ENCODE results near the gene ZNF3.
"Not testable (repeated sequence)": the region's sequence is repeated elsewhere in the genome, so short reads cannot be mapped to it uniquely, and the experiment has no call there.

The ZNF3 gene

GRCh38 chr7:100081535-100082102 is at the start of gene ZNF3:
ZNF3 (minus strand) TSS chr7:100081723; CDS start chr7:100077357, 4,366 bp downstream.
- H3K9ac ChIP-seq (ENCODE audit: insufficient read length, low read depth), result peak within 1 kb of the TSS; percentile 95
- no peaks in the 10 kb centered on the region; the same call in 1 of the 2 replicates for H3K9me3 ChIP-seq (ENCODE audit: insufficient read depth, low read length)
- no peak for TF ChIP-seq YY1 (IDR thresholded peaks at IDR 0.05; ENCODE audit: insufficient read depth, insufficient read length)
- TF ChIP-seq ZNF274 (IDR thresholded peaks at IDR 0.05; ENCODE audit: low read depth, low read length), result no peak
- no peak for TF ChIP-seq SUZ12 (IDR thresholded peaks at IDR 0.05; ENCODE audit: extremely low read depth, insufficient read depth, insufficient read length)
- DNase-seq (ENCODE audit: low read depth, low spot score), result peak; percentile 98
- peaks cover 3% of the 10 kb centered on the region for H3K4me1 ChIP-seq (ENCODE audit: insufficient read depth, insufficient read length)
- H3K27me3 ChIP-seq (ENCODE audit: insufficient read depth, insufficient read length), result no peaks in the 10 kb centered on the region
- peaks cover 32% of the 10 kb centered on the region for H3K36me3 ChIP-seq (ENCODE audit: insufficient read depth, insufficient read length, low read length)
- H3K4me3 ChIP-seq (ENCODE audit: insufficient read length, low read depth), result peak within 1 kb of the TSS; percentile 95

- H3K9ac ChIP-seq (ENCODE audit: insufficient read length, low read depth), result no peak overlapping the region
- no peak for DNase-seq (ENCODE audit: low read depth, low spot score)
Measured at GRCh38 chr7:100130608-100131453, 49.3 kb upstream of the ZNF3 start.

GRCh38 chr7:100130220-100130607 is 48.7 kb upstream of the ZNF3 start:
- not testable (repeated sequence) for DNase-seq (ENCODE audit: low read depth, low spot score); H3K36me3 ChIP-seq (ENCODE audit: insufficient read depth, insufficient read length, low read length); H3K9ac ChIP-seq (ENCODE audit: insufficient read length, low read depth); H3K4me3 ChIP-seq (ENCODE audit: insufficient read length, low read depth); H3K4me1 ChIP-seq (ENCODE audit: insufficient read depth, insufficient read length); H3K9me3 ChIP-seq (ENCODE audit: insufficient read depth, low read length)
- H3K27me3 ChIP-seq (ENCODE audit: insufficient read depth, insufficient read length), result peaks cover 20% of the 10 kb centered on the region

More at GRCh38 chr7:100130608-100131453, 49.3 kb upstream of the ZNF3 start:
- Histone ChIP-seq H3K9me3 (ENCODE audit: insufficient read depth, low read length) (no peaks in the 10 kb centered on the region), H3K36me3 (ENCODE audit: insufficient read depth, insufficient read length, low read length) (no peaks in the 10 kb centered on the region), H3K4me3 (ENCODE audit: insufficient read length, low read depth) (no peak overlapping the region), H3K4me1 (ENCODE audit: insufficient read depth, insufficient read length) (no peaks in the 10 kb centered on the region), H3K27me3 (ENCODE audit: insufficient read depth, insufficient read length) (peaks cover 20% of the 10 kb centered on the region)
- TF ChIP-seq YY1 (IDR thresholded peaks at IDR 0.05; ENCODE audit: insufficient read depth, insufficient read length), result no peak
- TF ChIP-seq ZNF274 (IDR thresholded peaks at IDR 0.05; ENCODE audit: low read depth, low read length), result no peak

- no peak overlapping the region for H3K4me3 ChIP-seq (ENCODE audit: insufficient read length, low read depth)
- TF ChIP-seq SUZ12 (IDR thresholded peaks at IDR 0.05; ENCODE audit: extremely low read depth, insufficient read depth, insufficient read length), result no peak
- TF ChIP-seq YY1 (IDR thresholded peaks at IDR 0.05; ENCODE audit: insufficient read depth, insufficient read length), result no peak
- TF ChIP-seq ZNF274 (IDR thresholded peaks at IDR 0.05; ENCODE audit: low read depth, low read length), result no peak
- no peaks in the 10 kb centered on the region for H3K9me3 ChIP-seq (ENCODE audit: insufficient read depth, low read length)
- no peak overlapping the region for H3K9ac ChIP-seq (ENCODE audit: insufficient read length, low read depth)
- peaks cover 20% of the 10 kb centered on the region for H3K27me3 ChIP-seq (ENCODE audit: insufficient read depth, insufficient read length)
- peaks cover 10% of the 10 kb centered on the region for H3K36me3 ChIP-seq (ENCODE audit: insufficient read depth, insufficient read length, low read length)
- peaks cover 7% of the 10 kb centered on the region for H3K4me1 ChIP-seq (ENCODE audit: insufficient read depth, insufficient read length)
- DNase-seq (ENCODE audit: low read depth, low spot score), result no peak
Measured at GRCh38 chr7:100128637-100128963, 47.1 kb upstream of the ZNF3 start.

GRCh38 chr7:100127866-100128636 is 46.5 kb upstream of the ZNF3 start:
- Histone ChIP-seq H3K4me1 (ENCODE audit: insufficient read depth, insufficient read length) (peaks cover 7% of the 10 kb centered on the region), H3K27me3 (ENCODE audit: insufficient read depth, insufficient read length) (peaks cover 20% of the 10 kb centered on the region)
- TF ChIP-seq SUZ12 (IDR thresholded peaks at IDR 0.05; ENCODE audit: extremely low read depth, insufficient read depth, insufficient read length) (no peak), YY1 (IDR thresholded peaks at IDR 0.05; ENCODE audit: insufficient read depth, insufficient read length) (no peak), ZNF274 (IDR thresholded peaks at IDR 0.05; ENCODE audit: low read depth, low read length) (no peak)

GRCh38 chr7:100126931-100127865 is 45.7 kb upstream of the ZNF3 start, which contains the start of gene MBLAC1:
MBLAC1 (plus strand) TSS chr7:100126967; CDS start chr7:100127396, 429 bp downstream.
- no peaks in the 10 kb centered on the region for H3K9me3 ChIP-seq (ENCODE audit: insufficient read depth, low read length)
- H3K9ac ChIP-seq (ENCODE audit: insufficient read length, low read depth), result peak within 1 kb of the TSS; percentile 95
- peak within 1 kb of the TSS; percentile 82 for H3K4me3 ChIP-seq (ENCODE audit: insufficient read length, low read depth)
- TF ChIP-seq YY1 (IDR thresholded peaks at IDR 0.05; ENCODE audit: insufficient read depth, insufficient read length) (no peak), ZNF274 (IDR thresholded peaks at IDR 0.05; ENCODE audit: low read depth, low read length) (no peak), SUZ12 (IDR thresholded peaks at IDR 0.05; ENCODE audit: extremely low read depth, insufficient read depth, insufficient read length) (no peak)
- peaks cover 7% of the 10 kb centered on the region for H3K4me1 ChIP-seq (ENCODE audit: insufficient read depth, insufficient read length)
- peaks cover 17% of the 10 kb centered on the region for H3K36me3 ChIP-seq (ENCODE audit: insufficient read depth, insufficient read length, low read length)
- DNase-seq (ENCODE audit: low read depth, low spot score), result peak; percentile 90
- H3K27me3 ChIP-seq (ENCODE audit: insufficient read depth, insufficient read length), result peaks cover 20% of the 10 kb centered on the region

More at GRCh38 chr7:100127866-100128636, 46.5 kb upstream of the ZNF3 start:
- Histone ChIP-seq H3K36me3 (ENCODE audit: insufficient read depth, insufficient read length, low read length) (peaks cover 10% of the 10 kb centered on the region), H3K4me3 (ENCODE audit: insufficient read length, low read depth) (peak overlapping the region; percentile 82), H3K9me3 (ENCODE audit: insufficient read depth, low read length) (no peaks in the 10 kb centered on the region), H3K9ac (ENCODE audit: insufficient read length, low read depth) (peak overlapping the region; percentile 90)
- no peak for DNase-seq (ENCODE audit: low read depth, low spot score)

Measured in NT2/D1 (cell line).